HUES64 (cell line): ENCODE results near the gene ZNF3. TPM values are rescaled to one million over a fixed set of nuclear protein-coding genes. Genes with fewer than 3 reads are reported as not detected.
"Not testable (repeated sequence)": the region's sequence is repeated elsewhere in the genome, so short reads cannot be mapped to it uniquely, and the experiment has no call there.

Source experiments
- H3K27ac ChIP-seq: 2 replicates; pipeline ENCODE4 v1.7.0; 2013; ENCODE audit warnings: low read depth, low read length, inconsistent platforms
- H3K27me3 ChIP-seq: 2 replicates; pipeline ENCODE4 v1.6.1; 2013; ENCODE audit warnings: mild to moderate bottlenecking, low read length; ENCODE audit not compliant: insufficient read depth
- H3K36me3 ChIP-seq: 2 replicates; pipeline ENCODE4 v1.6.1; 2013; ENCODE audit warnings: mild to moderate bottlenecking, low read length; ENCODE audit not compliant: insufficient read depth
- H3K4me1 ChIP-seq: 2 replicates; pipeline ENCODE4 v1.6.1; 2013; ENCODE audit warnings: mild to moderate bottlenecking, low read length, moderate library complexity; ENCODE audit not compliant: insufficient read depth
- H3K4me3 ChIP-seq: 2 replicates; pipeline ENCODE4 v1.5.1; 2013; ENCODE audit warnings: mild to moderate bottlenecking, low read length, moderate library complexity
- H3K9ac ChIP-seq: 2 replicates; pipeline ENCODE4 v1.6.1; 2013; ENCODE audit warnings: mild to moderate bottlenecking, low read depth, low read length
- H3K9me3 ChIP-seq: 2 replicates; pipeline ENCODE4 v1.6.1; 2013; ENCODE audit warnings: low read depth, low read length; ENCODE audit not compliant: insufficient read depth
- WGBS: fragments of 150-250, 120-280 bp; methylation state at CpG from one replicate; pipeline ENCODE4 v1.1.7; 2013; ENCODE audit warnings: missing lambda C conversion rate; 5-methylcytosine and 5-hydroxymethylcytosine counted together
- polyA plus RNA-seq, 2 experiments: library from polyadenylated mRNA; stranded (reverse); fragments of 50-300 nt; gene quantifications; one replicate each; pipeline ENCODE4 v1.2.3, GENCODE V29; 2013

Gene ZNF3
- polyA plus RNA-seq (2013, experiment 1 of 2) = 34.8 TPM
- 34.5 TPM for polyA plus RNA-seq (2013, experiment 2 of 2)

- H3K9ac ChIP-seq = peak within 1 kb of the TSS; percentile 98
- WGBS = under 1% methylated on average over 55 of the region's 55 CpGs
- H3K36me3 ChIP-seq = peaks cover 32% of the 10 kb centered on the region
- peaks cover 4% of the 10 kb centered on the region for H3K4me1 ChIP-seq
- no peaks in the 10 kb centered on the region for H3K27me3 ChIP-seq
- peak within 1 kb of the TSS; percentile 88 for H3K27ac ChIP-seq
- H3K4me3 ChIP-seq = peak within 1 kb of the TSS; percentile 100
- H3K9me3 ChIP-seq = peaks cover 4% of the 10 kb centered on the region; the same call in 1 of the 2 replicates
These were observed at the start of gene ZNF3 for GRCh38 chr7:100081535-100082102. Gene ZNF3 (minus strand): TSS chr7:100081723. CDS start chr7:100077357, 4,366 bp downstream.

GRCh38 chr7:100130608-100131453, 49.3 kb upstream of the ZNF3 start:
- H3K9me3 ChIP-seq = no peaks in the 10 kb centered on the region
- peaks cover 7% of the 10 kb centered on the region; the same call in 1 of the 2 replicates for H3K4me1 ChIP-seq
- no peak overlapping the region for H3K27ac ChIP-seq
- peaks cover 20% of the 10 kb centered on the region for H3K27me3 ChIP-seq
- WGBS = 14% methylated on average over 24 of the region's 24 CpGs
- peak overlapping the region; percentile 48 for H3K9ac ChIP-seq
- H3K36me3 ChIP-seq = no peaks in the 10 kb centered on the region
- peak overlapping the region; percentile 38 for H3K4me3 ChIP-seq

GRCh38 chr7:100130220-100130607, 48.7 kb upstream of the ZNF3 start:
- H3K27me3 ChIP-seq = peaks cover 20% of the 10 kb centered on the region
- H3K9ac ChIP-seq, H3K36me3 ChIP-seq, H3K4me1 ChIP-seq, H3K27ac ChIP-seq, H3K9me3 ChIP-seq, H3K4me3 ChIP-seq: not testable (repeated sequence)
- whole genome bisulfite sequencing = 96% methylated on average over 1 of the region's 1 CpG

- H3K27me3 ChIP-seq = peaks cover 20% of the 10 kb centered on the region
- H3K4me3 ChIP-seq = peak overlapping the region; percentile 97; the same call in 1 of the 2 replicates
- H3K9me3 ChIP-seq = no peaks in the 10 kb centered on the region
- peaks cover 7% of the 10 kb centered on the region; the same call in 1 of the 2 replicates for H3K4me1 ChIP-seq
- H3K9ac ChIP-seq = no peak overlapping the region
- peaks cover 6% of the 10 kb centered on the region; the same call in 1 of the 2 replicates for H3K36me3 ChIP-seq
- no peak overlapping the region for H3K27ac ChIP-seq
- WGBS = 83% methylated on average over 1 of the region's 1 CpG
These were observed 47.1 kb upstream of the ZNF3 start for GRCh38 chr7:100128637-100128963.

GRCh38 chr7:100127866-100128636, 46.5 kb upstream of the ZNF3 start:
- Histone ChIP-seq H3K27ac (no peak overlapping the region), H3K9ac (peak overlapping the region; percentile 95), H3K36me3 (peaks cover 6% of the 10 kb centered on the region; the same call in 1 of the 2 replicates), H3K4me1 (peaks cover 7% of the 10 kb centered on the region; the same call in 1 of the 2 replicates), H3K27me3 (peaks cover 20% of the 10 kb centered on the region), H3K4me3 (peak overlapping the region; percentile 97), H3K9me3 (no peaks in the 10 kb centered on the region)
- WGBS = 7% methylated on average over 37 of the region's 37 CpGs

GRCh38 chr7:100126931-100127865, 45.7 kb upstream of the ZNF3 start, which contains the start of gene MBLAC1:
Gene MBLAC1 (plus strand): TSS chr7:100126967. CDS start chr7:100127396, 429 bp downstream.
- Histone ChIP-seq H3K4me1 (peaks cover 5% of the 10 kb centered on the region; the same call in 1 of the 2 replicates), H3K27me3 (peaks cover 20% of the 10 kb centered on the region), H3K36me3 (peaks cover 6% of the 10 kb centered on the region; the same call in 1 of the 2 replicates), H3K9ac (peak within 1 kb of the TSS; percentile 95), H3K27ac (peak within 1 kb of the TSS; percentile 99), H3K4me3 (peak within 1 kb of the TSS; percentile 97), H3K9me3 (no peaks in the 10 kb centered on the region)
- WGBS = under 1% methylated on average over 85 of the region's 85 CpGs

- Histone ChIP-seq H3K36me3 (peaks cover 6% of the 10 kb centered on the region; the same call in 1 of the 2 replicates), H3K9me3 (no peaks in the 10 kb centered on the region), H3K4me3 (peak overlapping the region; percentile 97), H3K27ac (peak overlapping the region; percentile 99), H3K4me1 (peaks cover 5% of the 10 kb centered on the region; the same call in 1 of the 2 replicates), H3K9ac (peak overlapping the region; percentile 95), H3K27me3 (peaks cover 20% of the 10 kb centered on the region)
- WGBS = 22% methylated on average over 29 of the region's 29 CpGs
These were observed 44.9 kb upstream of the ZNF3 start for GRCh38 chr7:100126239-100126930.

- H3K27ac ChIP-seq = no peak overlapping the region
- peaks cover 20% of the 10 kb centered on the region for H3K27me3 ChIP-seq
- H3K9me3 ChIP-seq = no peaks in the 10 kb centered on the region
- no peak overlapping the region for H3K9ac ChIP-seq
- no peak overlapping the region for H3K4me3 ChIP-seq
- 97% methylated on average over 4 of the region's 4 CpGs for WGBS
- peaks cover 6% of the 10 kb centered on the region; the same call in 1 of the 2 replicates for H3K36me3 ChIP-seq
- peaks cover 12% of the 10 kb centered on the region for H3K4me1 ChIP-seq
These were observed 43.0 kb upstream of the ZNF3 start for GRCh38 chr7:100124301-100125230.

- no peaks in the 10 kb centered on the region for H3K9me3 ChIP-seq
- peaks cover 3% of the 10 kb centered on the region for H3K27me3 ChIP-seq
- WGBS = 90% methylated on average over 1 of the region's 1 CpG
- H3K4me1 ChIP-seq = peaks cover 7% of the 10 kb centered on the region; the same call in 1 of the 2 replicates
- H3K36me3 ChIP-seq = peaks cover 6% of the 10 kb centered on the region; the same call in 1 of the 2 replicates
- H3K9ac ChIP-seq = no peak overlapping the region
- H3K27ac ChIP-seq = no peak overlapping the region
- no peak overlapping the region for H3K4me3 ChIP-seq
These were observed 41.0 kb upstream of the ZNF3 start for GRCh38 chr7:100122568-100122967.
